Stromal cell of bone marrow (primary cell): Measurements from ENCODE around the gene NADSYN1.
A peak's percentile ranks its signal among the peaks of the same experiment; 100 is the strongest.
"Not testable (repeated sequence)": the region's sequence is repeated elsewhere in the genome, so short reads cannot be mapped to it uniquely, and the experiment has no call there.

Source experiments
- DNase-seq: peaks from one replicate; pipeline ENCODE4 v3.0.0-alpha.2; 2012; ENCODE audit warnings: low read depth

The NADSYN1 gene

DNA sequence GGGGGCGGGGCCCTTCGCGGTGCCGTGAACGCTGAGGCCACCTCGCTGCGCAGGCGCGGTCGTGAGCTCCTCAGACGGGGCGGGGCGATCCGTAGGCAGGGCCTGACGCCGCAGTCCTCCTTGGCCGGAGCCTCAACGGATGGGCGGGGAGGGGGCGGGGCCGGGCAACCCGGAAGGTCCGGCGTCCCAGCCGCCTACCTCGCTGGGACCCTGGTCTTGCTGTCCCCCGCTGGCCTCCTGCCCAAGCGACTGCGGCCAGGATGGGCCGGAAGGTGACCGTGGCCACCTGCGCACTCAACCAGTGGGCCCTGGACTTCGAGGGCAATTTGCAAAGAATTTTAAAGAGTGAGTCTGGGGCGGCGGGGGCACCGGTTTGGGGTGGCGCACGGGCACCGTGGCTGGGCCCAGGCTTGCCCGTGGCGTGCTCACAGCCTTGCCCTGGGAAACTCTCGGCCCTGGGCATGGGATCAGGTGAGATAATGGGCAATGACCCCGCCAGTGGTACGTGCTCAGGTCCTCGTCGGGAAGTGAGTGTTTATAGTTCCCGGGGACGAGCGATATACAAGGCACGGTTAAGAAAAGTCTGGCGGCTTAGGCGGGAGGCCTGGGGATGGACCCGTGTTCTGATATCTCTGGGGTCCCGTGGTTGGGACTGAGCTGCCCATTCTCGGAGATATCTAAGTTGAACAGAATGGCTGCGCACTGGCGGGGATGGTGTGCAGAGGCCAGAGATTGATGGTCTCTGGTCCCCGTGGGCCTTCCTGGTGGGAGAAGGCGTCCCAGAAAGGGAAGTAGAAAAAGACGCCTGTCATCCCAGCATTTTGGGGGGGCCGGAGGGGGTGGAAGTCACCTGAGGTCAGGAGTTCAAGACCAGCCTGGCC is at the start of gene NADSYN1:
NADSYN1 (plus strand) TSS at position 167 of the 881 bp plus-strand sequence; CDS start at position 261, 94 bp downstream.
- DNase-seq, result peak; percentile 85

DNA sequence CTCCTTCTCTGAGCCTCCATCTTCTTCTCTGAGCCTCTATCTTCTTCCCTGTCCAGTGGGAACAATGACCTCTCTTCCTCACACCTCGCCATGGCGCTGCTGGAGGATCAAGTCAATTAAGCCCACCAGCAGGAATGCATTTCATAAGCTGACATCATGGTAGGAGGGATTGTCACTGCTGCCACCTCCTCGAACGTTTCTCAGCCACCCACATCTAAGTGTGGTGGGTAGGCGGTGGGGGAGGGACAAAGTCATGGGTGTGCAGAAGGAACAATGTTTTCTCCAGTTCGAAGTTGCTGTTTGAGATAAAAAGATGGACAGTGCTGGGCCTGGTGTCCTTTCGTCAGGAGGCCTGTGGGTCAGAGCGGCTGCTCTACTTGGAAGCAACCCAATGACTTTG is 48.8 kb upstream of the NADSYN1 start:
- no peak for DNase-seq

GRCh38 chr11:71406681-71407080 is 46.3 kb upstream of the NADSYN1 start:
- no peak for DNase-seq

GRCh38 chr11:71407356-71407755 is 45.6 kb upstream of the NADSYN1 start:
- no peak for DNase-seq

- no peak for DNase-seq
Measured at GRCh38 chr11:71408826-71409225, 44.2 kb upstream of the NADSYN1 start.

DNA sequence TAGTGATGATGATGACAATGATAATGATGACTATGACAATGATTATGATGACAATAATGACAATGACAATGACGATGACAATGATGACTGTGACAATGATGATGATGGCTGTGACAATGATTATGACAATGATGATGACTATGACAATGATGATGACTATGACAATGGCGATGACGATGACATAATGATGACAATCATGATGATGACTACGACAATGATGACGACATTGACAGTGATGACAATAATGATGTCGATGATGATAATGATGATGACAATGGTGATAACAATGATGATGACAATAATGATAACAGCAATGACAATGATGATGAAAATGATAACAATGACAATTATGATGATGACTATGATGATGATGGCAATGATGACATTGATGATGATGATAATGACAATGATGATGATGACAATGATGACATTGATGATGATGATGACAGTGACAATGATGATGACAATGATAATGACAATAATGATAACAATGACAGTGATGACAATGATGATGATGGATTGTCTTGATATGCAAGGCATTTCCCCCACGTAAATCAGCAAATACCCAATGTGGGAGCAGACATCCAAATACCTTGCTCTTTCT is 42.5 kb upstream of the NADSYN1 start:
- no peak for DNase-seq

DNA sequence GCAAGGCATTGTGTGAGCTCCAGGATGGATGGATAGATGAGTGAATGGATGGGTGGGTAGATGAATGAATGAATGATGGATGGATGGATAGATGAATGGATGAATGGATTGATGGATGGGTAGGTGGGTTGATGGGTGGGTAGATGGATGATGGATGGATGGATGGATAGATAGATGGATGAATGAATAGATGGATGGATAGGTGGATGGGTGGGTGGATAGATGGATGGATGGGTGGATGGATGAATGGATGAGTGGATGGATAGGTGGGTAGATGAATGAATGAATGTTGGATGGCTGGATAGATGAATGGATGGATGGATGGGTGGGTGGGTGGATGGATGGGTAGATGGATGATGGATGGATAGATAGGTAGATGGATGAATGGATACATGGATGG is 38.4 kb upstream of the NADSYN1 start:
- no peak for DNase-seq

GRCh38 chr11:71418643-71419042 is 34.4 kb upstream of the NADSYN1 start:
- DNase-seq, result no peak

- DNase-seq, result peak; percentile 9
Measured at GRCh38 chr11:71420455-71421241, 32.4 kb upstream of the NADSYN1 start.

GRCh38 chr11:71421392-71421950 is 31.5 kb upstream of the NADSYN1 start:
- DNase-seq, result no peak

DNA sequence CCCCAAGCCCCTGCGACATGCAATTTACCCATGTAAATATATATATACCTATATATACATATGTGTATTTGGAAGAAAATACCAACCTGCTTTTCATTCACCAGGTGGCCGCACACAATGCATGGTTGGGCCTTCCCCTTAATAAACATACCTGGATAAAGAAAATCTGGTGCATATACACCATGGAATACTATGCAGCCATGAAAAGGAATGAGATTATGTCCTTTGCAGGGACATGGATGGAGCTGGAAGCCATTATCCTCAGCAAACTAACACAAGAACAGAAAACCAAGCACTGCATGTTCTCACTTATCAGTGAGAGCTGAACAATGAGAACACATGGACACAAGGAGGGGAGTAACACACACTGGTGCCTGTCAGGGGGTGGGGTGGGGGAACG is 30.7 kb upstream of the NADSYN1 start:
- DNase-seq, result not testable (repeated sequence)

- no peak for DNase-seq
Measured at GRCh38 chr11:71423181-71423790, 29.7 kb upstream of the NADSYN1 start.

DNA sequence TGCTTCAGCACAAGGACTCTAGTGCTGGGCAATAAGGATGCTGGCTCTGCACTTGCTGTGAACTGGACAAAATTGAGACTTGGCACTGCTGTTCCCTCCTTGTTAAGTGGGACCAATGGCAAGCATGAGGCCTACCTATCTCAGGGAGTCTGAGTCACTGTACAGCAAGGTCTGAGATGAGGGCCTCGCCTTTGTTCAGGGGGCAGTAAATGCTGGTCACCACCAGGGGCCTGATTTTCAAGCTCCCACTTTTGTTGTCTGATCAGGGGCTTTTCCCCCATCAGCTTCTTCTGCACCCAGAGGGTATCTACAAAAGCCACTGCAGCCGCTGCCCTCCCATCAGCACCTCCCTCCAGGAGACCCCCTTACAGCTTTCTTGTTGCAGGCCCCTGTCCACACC is 27.6 kb upstream of the NADSYN1 start:
- DNase-seq, result no peak

DNA sequence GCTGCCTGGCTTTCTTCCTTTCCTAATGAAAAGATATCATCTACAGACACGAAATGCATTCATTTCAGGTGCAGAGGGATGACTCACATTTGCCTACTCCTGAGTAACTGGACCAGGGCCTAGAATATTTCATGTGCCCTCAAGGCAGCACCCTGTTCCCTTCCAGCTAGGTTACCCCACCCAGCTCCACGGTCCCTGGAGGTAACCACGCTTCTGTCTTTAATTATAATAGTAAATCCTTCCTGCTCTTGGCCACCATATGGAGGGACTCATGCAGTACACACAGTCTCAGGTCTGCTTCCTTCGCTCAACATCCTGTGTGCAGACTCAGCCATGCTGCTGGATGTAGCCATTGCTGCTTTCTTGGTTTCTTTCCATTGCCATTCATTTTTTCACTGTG is 27.1 kb upstream of the NADSYN1 start:
- no peak for DNase-seq

DNA sequence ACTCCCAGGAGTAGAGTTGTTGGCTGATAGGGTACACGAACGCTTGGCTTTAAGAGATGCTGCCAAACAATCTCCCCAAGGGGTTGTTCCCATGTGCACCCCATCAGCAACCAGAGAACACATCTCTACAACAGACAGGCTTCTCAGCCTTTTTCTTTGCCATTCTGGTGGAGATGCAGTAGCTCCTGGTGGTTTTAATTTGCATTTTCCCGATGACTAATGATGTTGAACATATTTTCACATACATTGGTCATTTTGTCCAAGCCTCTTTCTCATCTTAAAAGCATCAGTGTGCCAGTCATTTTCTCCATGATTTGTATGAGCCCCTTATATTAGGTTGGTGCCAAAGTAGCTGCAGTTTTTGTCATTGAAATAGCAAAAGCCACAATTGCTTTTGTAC is 26.6 kb upstream of the NADSYN1 start:
- no peak for DNase-seq

DNA sequence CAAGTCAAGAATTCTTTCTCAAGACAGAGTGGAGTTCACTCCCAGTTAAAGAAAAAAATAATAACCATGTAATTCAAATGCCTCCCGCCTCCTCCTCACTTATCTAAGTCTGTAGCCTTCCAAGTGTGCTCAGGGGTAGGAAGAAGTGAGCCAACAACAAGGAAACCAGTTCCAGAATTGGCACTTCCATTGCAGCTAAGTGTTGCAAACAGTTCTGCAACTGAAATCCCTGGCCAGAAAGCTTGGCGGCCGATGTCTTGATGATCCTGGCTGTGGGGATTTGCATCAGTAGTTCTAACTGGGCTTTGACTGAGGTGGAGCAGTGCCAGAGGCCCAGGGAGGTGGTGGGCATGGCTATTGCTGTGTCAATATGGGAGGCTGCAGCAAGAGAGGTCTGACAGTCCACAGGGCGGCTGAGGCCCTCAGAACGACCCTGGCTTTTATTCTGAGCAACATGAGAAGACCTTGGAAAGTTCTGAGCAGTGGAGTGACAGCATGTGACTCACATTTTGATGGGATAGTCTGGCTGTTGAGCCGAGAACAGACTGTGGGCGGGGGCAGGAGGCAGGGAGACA is 24.1 kb upstream of the NADSYN1 start:
- DNase-seq, result no peak

DNA sequence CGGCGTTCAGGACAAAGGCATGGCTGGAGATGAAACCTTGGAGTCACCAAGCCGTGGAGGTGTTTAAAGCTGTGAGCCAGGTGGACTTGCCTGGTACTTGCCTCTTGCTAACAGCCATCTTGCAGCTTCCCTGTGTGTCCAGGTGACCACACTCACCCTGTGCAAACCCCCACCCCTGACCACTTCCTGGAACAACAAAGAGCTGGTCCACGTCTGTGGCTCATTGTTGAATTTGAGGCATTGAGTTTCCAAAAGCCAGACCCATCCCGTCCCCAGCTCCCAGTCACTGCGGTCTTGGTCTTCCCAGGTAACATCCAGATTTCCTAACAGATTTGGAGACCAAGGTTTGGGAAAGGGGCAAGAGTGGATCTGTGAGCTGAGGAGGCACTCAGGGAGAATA is 23.3 kb upstream of the NADSYN1 start:
- DNase-seq, result no peak

- no peak for DNase-seq
Measured at GRCh38 chr11:71430166-71430565, 22.8 kb upstream of the NADSYN1 start.

GRCh38 chr11:71431271-71431670 is 21.7 kb upstream of the NADSYN1 start:
- DNase-seq, result no peak

- no peak for DNase-seq
Measured at GRCh38 chr11:71432761-71433647, 20.0 kb upstream of the NADSYN1 start.
